Thoracic aorta (tissue), 2 donors: ENCODE measurements around the gene UBASH3B. TPM values are rescaled to one million over a fixed set of nuclear protein-coding genes. Genes with fewer than 3 reads are reported as not detected.
"Not testable (repeated sequence)": the region's sequence is repeated elsewhere in the genome, so short reads cannot be mapped to it uniquely, and the experiment has no call there.

ENCODE experiments used
- ATAC-seq: fragments of 150-250 bp; one replicate; pipeline ENCODE4 v1.8.0; 2017; ENCODE audit warnings: low read depth; ENCODE audit not compliant: insufficient number of reproducible peaks, low FRiP score
- DNase-seq: peaks from one replicate; pipeline ENCODE4 v3.0.0-alpha.2; 2020; ENCODE audit warnings: low spot score
- H3K27ac ChIP-seq, 2 donors: fragments of 200-600 bp; sonication (generic); 1 replicate in 1 of 2; 2 replicates in 1 of 2; pipeline ENCODE4 v1.5.1; 2016; ENCODE audit warnings: mild to moderate bottlenecking in 2 of 2, moderate library complexity in 2 of 2
- H3K27me3 ChIP-seq: fragments of 200-600 bp; sonication (generic); replicated peaks from 2 replicates; pipeline ENCODE4 v1.6.0; 2016; ENCODE audit warnings: mild to moderate bottlenecking; ENCODE audit not compliant: insufficient read depth
- H3K36me3 ChIP-seq: fragments of 200-600 bp; sonication (generic); one replicate; pipeline ENCODE4 v1.5.1; 2016
- H3K4me1 ChIP-seq, 2 donors: fragments of 200-600 bp; sonication (generic); 1 replicate in 1 of 2; 2 replicates in 1 of 2; pipeline versions ENCODE4 v1.5.1 to v1.6.0; 2016; ENCODE audit warnings: low read depth in 2 of 2, mild to moderate bottlenecking in 1 of 2; ENCODE audit not compliant: control insufficient read depth in 1 of 2
- H3K4me3 ChIP-seq: fragments of 200-600 bp; sonication (generic); 2 replicates; pipeline ENCODE4 v1.5.1; 2016; ENCODE audit warnings: mild to moderate bottlenecking
- H3K9me3 ChIP-seq: fragments of 200-600 bp; sonication (generic); 2 replicates; pipeline ENCODE4 v1.5.1; 2016
- total RNA-seq, 2 donors: library from RNA; depleted of rRNA; stranded (reverse); fragments of >200 nt; gene quantifications; one replicate each; pipeline versions ENCODE4 v1.1.0 to v1.2.3, GENCODE V29; 2016
- TF ChIP-seq, protein P1 (sequence below): fragments of 200-600 bp; sonication (generic); IDR thresholded peaks from one replicate; pipeline ENCODE4 v1.5.1; 2019; ENCODE audit warnings: antibody characterized with exemption

UBASH3B gene
- total RNA-seq, 2 donors from 2014 or later: 6.1 to 12.3 TPM

DNA sequence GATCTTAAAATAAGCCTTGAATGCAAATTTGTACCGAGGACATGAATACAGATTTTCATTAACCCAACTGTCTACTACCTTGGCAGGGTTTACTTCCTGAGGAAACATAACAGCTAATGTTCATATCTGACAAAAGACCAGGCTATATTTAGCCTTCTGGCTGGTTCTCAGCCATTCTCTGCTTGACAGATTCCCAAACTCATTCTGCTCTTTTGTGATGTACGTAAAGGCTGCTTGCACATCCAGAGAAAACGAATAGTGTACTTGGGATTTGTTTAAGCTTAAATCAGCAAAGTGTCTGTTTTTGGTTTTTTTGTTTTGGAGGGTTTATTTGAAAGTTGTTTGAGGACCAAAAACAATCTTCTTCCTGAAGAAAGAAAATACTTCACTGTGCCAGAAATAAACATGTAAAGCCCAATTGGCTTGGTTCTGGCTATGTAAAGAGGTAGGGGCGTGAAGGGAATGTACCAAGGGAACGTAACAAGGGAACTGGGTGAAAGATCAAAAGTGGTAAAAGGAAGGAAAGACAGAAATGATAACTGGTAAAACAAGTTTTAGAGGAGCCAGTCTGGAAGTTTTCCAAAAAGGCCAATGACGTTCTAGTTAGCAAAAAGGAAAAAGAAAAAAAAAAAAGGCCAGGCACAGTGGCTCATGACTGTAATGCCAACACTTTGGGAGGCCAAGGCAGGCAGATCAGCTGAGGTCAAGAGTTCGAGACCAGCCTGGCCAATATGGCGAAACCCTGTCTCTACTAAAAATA is 161.4 kb downstream of the UBASH3B start:
- DNase-seq (no peak), ATAC-seq (no peak)
- TF ChIP-seq, protein P1, sequence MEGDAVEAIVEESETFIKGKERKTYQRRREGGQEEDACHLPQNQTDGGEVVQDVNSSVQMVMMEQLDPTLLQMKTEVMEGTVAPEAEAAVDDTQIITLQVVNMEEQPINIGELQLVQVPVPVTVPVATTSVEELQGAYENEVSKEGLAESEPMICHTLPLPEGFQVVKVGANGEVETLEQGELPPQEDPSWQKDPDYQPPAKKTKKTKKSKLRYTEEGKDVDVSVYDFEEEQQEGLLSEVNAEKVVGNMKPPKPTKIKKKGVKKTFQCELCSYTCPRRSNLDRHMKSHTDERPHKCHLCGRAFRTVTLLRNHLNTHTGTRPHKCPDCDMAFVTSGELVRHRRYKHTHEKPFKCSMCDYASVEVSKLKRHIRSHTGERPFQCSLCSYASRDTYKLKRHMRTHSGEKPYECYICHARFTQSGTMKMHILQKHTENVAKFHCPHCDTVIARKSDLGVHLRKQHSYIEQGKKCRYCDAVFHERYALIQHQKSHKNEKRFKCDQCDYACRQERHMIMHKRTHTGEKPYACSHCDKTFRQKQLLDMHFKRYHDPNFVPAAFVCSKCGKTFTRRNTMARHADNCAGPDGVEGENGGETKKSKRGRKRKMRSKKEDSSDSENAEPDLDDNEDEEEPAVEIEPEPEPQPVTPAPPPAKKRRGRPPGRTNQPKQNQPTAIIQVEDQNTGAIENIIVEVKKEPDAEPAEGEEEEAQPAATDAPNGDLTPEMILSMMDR: no peak
- no peaks in the 10 kb centered on the region for H3K36me3 ChIP-seq
- no peaks in the 10 kb centered on the region for H3K4me1 ChIP-seq
- H3K27me3 ChIP-seq: no peaks in the 10 kb centered on the region
- no peaks in the 10 kb centered on the region for H3K9me3 ChIP-seq
- no peak overlapping the region for H3K27ac ChIP-seq
- no peak overlapping the region for H3K4me3 ChIP-seq

DNA sequence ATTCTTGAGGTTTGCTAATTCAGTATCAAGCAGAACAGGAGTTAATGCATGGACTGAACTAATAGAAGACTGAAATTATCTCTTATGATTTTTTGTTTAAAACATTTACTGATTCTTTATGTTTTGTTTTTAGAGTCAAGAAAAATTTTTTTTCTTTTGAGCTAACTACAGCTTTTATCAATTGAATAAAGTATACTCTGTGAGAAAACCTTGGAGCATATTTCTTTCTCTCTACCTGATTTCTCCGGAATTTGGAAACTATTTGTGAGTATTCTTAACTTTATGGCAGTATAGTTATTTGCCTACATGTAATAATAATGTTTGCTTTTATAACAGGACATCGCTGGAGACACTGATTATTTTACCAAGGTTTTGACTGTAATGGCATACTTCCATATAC is 164.6 kb downstream of the UBASH3B start:
- no peak for DNase-seq
- Histone ChIP-seq H3K4me3 (no peak overlapping the region), H3K36me3 (no peaks in the 10 kb centered on the region), H3K27ac (no peak overlapping the region), H3K9me3 (no peaks in the 10 kb centered on the region), H3K27me3 (no peaks in the 10 kb centered on the region), H3K4me1 (no peaks in the 10 kb centered on the region)
- TF ChIP-seq, protein P1: no peak
- ATAC-seq: no peak

DNA sequence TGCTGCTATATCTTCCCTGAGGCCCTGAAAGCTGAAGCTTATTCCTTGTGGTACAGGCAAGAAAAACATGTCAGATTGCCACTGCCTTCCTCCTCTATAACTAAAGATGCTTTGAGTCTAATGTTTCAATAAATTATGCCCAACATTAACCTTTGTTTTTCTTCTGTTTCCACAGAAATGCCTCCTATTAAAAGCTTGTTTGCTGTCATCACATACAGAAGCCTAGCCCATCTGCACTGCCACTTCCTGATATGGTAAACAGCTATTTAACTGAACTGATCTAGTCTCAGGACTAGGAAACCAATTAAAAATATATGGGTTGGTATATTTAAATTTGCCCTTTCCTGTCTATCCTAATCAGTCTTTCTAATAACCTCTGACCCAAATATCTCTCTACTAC is 165.6 kb downstream of the UBASH3B start:
- TF ChIP-seq, protein P1: no peak
- ATAC-seq: no peak

DNA sequence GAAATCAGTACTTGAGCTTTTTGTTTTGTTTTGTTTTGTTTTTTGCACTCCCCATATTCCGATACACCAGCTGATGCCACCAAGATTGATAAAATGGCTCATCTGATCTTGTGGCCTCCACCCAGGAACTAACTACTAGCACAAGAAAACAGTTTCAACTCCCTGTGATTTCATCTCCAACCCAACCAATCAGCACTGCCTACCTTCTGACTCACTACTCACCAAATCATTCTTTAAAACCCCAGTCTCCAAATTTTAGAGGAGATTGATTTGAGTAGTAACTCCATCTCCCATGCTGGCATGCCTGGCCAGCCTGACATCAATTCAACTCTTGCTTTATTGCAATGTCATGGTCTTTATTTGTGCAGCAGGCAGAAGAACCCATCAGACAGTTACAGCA is 166.7 kb downstream of the UBASH3B start:
- TF ChIP-seq, protein P1: no peak
- Histone ChIP-seq H3K4me1 (no peaks in the 10 kb centered on the region), H3K27ac (no peak overlapping the region), H3K9me3 (no peaks in the 10 kb centered on the region), H3K36me3 (no peaks in the 10 kb centered on the region), H3K4me3 (no peak overlapping the region), H3K27me3 (no peaks in the 10 kb centered on the region)
- DNase-seq: no peak
- ATAC-seq: no peak

More for the DNA sequence above, 165.6 kb downstream of the UBASH3B start:
- H3K9me3 ChIP-seq: no peaks in the 10 kb centered on the region
- no peaks in the 10 kb centered on the region for H3K4me1 ChIP-seq
- no peaks in the 10 kb centered on the region for H3K36me3 ChIP-seq
- H3K4me3 ChIP-seq: no peak overlapping the region
- DNase-seq: no peak
- no peaks in the 10 kb centered on the region for H3K27me3 ChIP-seq
- H3K27ac ChIP-seq: no peak overlapping the region

DNA sequence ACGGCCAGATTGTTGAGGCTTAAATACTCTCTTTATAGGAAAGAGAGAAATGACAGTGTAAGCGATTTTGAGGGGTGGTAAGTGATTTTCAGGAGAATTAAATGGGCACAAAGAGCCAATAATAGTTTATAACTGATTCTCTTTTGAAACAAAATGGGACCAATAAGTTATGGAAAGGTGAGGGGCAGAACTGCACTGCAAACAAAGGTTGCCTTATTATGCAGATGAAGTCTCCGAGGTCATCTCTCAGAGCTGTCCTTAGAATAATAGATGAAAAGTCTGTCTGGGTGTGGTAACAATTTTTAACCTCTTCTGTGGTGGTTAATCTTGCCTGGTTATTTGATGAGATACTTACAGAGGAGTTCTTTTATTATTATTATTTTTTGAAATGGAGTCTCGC is 168.0 kb downstream of the UBASH3B start:
- DNase-seq (no peak), ATAC-seq (no peak)
- Histone ChIP-seq H3K27me3 (no peaks in the 10 kb centered on the region), H3K36me3 (no peaks in the 10 kb centered on the region), H3K4me1 (no peaks in the 10 kb centered on the region), H3K27ac (no peak overlapping the region), H3K9me3 (no peaks in the 10 kb centered on the region), H3K4me3 (no peak overlapping the region)
- TF ChIP-seq, protein P1: no peak

DNA sequence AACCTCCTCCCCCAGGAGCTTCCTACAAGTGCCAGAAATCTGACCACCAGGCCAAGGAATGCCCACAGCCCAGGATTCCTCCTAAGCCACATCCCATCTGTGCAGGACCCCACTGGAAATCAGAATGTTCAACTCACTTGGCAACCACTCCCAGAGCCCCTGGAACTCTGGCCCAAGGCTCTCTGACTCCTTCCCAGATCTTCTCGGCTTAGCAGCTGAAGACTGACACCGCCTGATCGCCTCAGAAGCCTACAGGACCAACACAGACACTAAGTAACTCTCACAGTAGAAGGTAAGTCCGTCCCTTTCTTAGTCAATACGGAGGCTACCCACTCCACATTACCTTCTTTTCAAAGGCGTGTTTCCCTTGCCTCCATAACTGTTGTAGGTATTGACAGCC is 173.8 kb downstream of the UBASH3B start:
- H3K27ac ChIP-seq, H3K36me3 ChIP-seq, ATAC-seq, H3K4me1 ChIP-seq, H3K4me3 ChIP-seq, H3K27me3 ChIP-seq, H3K9me3 ChIP-seq, DNase-seq: not testable (repeated sequence)

DNA sequence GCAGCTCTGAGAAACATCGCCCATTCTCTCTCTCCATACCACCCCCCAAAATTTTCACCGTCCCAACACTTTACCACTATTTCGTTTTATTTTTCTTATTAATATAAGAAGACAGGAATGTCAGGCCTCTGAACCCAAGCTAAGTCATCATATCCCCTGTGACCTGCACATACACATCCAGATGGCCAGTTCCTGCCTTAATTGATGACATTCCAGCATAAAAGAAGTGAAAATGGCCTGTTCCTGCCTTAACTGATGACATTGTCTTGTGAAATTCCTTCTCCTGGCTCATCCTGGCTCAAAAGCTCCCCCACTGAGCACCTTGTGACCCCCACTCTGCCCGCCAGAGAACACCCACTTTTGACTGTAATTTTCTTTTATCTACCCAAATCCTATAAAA is 176.8 kb downstream of the UBASH3B start:
- not testable (repeated sequence) for H3K27me3 ChIP-seq, DNase-seq, ATAC-seq, H3K9me3 ChIP-seq, H3K4me3 ChIP-seq, H3K4me1 ChIP-seq, H3K27ac ChIP-seq, H3K36me3 ChIP-seq
